A549 (cell line): ENCODE data around the gene HLA-E. TPM values are rescaled to one million over a fixed set of nuclear protein-coding genes. Genes with fewer than 3 reads are reported as not detected.

Experiments
- ATAC-seq, 2 experiments: fragments of 200-7000 bp in 1 of 2; fragments of >200 bp in 1 of 2; cut with Nextera tagmentation in 1 of 2; cut with Tn5 transposase in 1 of 2; 3 replicates each; pipeline versions ENCODE4 v1.8.0 to v1.9.1; 2018 to 2020; ENCODE audit warnings: mild to moderate bottlenecking in 1 of 2, moderate library complexity in 1 of 2
- CTCF ChIA-PET: fragments of 300-600 bp; sonication (Branson Sonifier 250); formaldehyde crosslinking; extraction: SDS; loops from one replicate; lab custom pipeline; 2021; ENCODE audit warnings: antibody characterized with exemption, inconsistent platforms; lab: Yijun Ruan, JAX
- POLR2A ChIA-PET: fragments of 350-600 bp; formaldehyde crosslinking; extraction: SDS; loops from one replicate; lab custom pipeline; 2021; ENCODE audit warnings: antibody characterized with exemption, inconsistent platforms; lab: Yijun Ruan, JAX
- DNase-seq, 2 experiments: peaks; one replicate each; pipeline versions ENCODE4 v3.0.0 to v3.0.0-alpha.2; 2011 to 2016; ENCODE audit warnings: low read depth in 1 of 2, low spot score in 1 of 2
- FAIRE-seq: peaks from 2 replicates; lab custom pipeline; 2011; peaks lifted over from hg19 to GRCh38; lab: Jason Lieb, UNC
- H3K27ac ChIP-seq, 2 experiments: fragments of >200 bp; sonication (Bioruptor Twin); formaldehyde crosslinking; 3 replicates each; pipeline ENCODE4 v1.5.1; 2016 to 2017
- H3K4me1 ChIP-seq: fragments of >200 bp; sonication (Bioruptor Twin); formaldehyde crosslinking; 3 replicates; pipeline ENCODE4 v1.6.1; 2016
- H3K4me2 ChIP-seq: fragments of >200 bp; sonication (Bioruptor Twin); formaldehyde crosslinking; 3 replicates; pipeline ENCODE4 v1.6.1; 2016
- H3K4me3 ChIP-seq: fragments of >200 bp; sonication (Bioruptor Twin); formaldehyde crosslinking; 3 replicates; pipeline ENCODE4 v1.5.1; 2016
- H3K9me3 ChIP-seq: fragments of >200 bp; sonication (Bioruptor Twin); formaldehyde crosslinking; 3 replicates; pipeline ENCODE4 v1.6.1; 2016
- BHLHE40 ChIP-seq: IDR thresholded peaks from 2 replicates; pipeline ENCODE4 v1.6.1; 2012; ENCODE audit warnings: low read depth, low read length, inconsistent platforms
- CBX2 ChIP-seq: fragments of 200-600 bp; sonication (generic); IDR thresholded peaks from 2 replicates; pipeline ENCODE4 v1.6.1; 2016; ENCODE audit warnings: low read depth, mild to moderate bottlenecking, borderline replicate concordance
- EP300 ChIP-seq, 2 experiments: fragments of >200 bp; sonication (Bioruptor Twin); formaldehyde crosslinking; IDR thresholded peaks; 2 replicates in 1 of 2; 3 replicates in 1 of 2; pipeline ENCODE4 v1.6.1; 2016 to 2017
- ESRRA ChIP-seq: fragments of 150-350 bp; IDR thresholded peaks from 2 replicates; pipeline ENCODE4 v1.6.1; 2014; ENCODE audit warnings: mild to moderate bottlenecking, low read length, borderline replicate concordance
- HOXA7 ChIP-seq: fragments of 250-450 bp; sonication (Bioruptor Pico); IDR thresholded peaks from 2 replicates; pipeline ENCODE4 v1.5.0; 2020; ENCODE audit warnings: mild to moderate bottlenecking, moderate library complexity
- HOXB13 ChIP-seq: fragments of 250-450 bp; sonication (Bioruptor Pico); IDR thresholded peaks from 2 replicates; pipeline ENCODE4 v1.5.0; 2020; ENCODE audit warnings: low read depth, mild to moderate bottlenecking, moderate library complexity
- MAFK ChIP-seq: fragments of 450-650 bp; IDR thresholded peaks from 2 replicates; pipeline ENCODE4 v1.6.1; 2014; ENCODE audit not compliant: partially characterized antibody
- MAZ ChIP-seq: fragments of 150-350 bp; IDR thresholded peaks from 2 replicates; pipeline ENCODE4 v1.6.1; 2014; ENCODE audit warnings: antibody characterized with exemption, low read depth, low read length, borderline replicate concordance
- POLR2AphosphoS2 ChIP-seq: conservative IDR thresholded peaks from 2 replicates; pipeline ENCODE4 v1.6.1; 2012; ENCODE audit warnings: low read length, improper control_type of control experiment, inconsistent platforms
- RFX5 ChIP-seq: fragments of 450-650 bp; IDR thresholded peaks from 2 replicates; pipeline ENCODE4 v1.7.1; 2014; ENCODE audit warnings: antibody characterized with exemption, mild to moderate bottlenecking, moderate library complexity
- SREBF2 ChIP-seq: fragments of 450-650 bp; IDR thresholded peaks from 2 replicates; pipeline ENCODE4 v1.6.1; 2014; ENCODE audit warnings: mild to moderate bottlenecking, moderate library complexity
- TP53 ChIP-seq: fragments of 250-450 bp; sonication (Bioruptor Pico); IDR thresholded peaks from 2 replicates; pipeline ENCODE4 v1.5.0; 2021; ENCODE audit warnings: mild to moderate bottlenecking, moderate library complexity
- ZNF302 ChIP-seq: fragments of 250-450 bp; sonication (Bioruptor Pico); IDR thresholded peaks from 2 replicates; pipeline ENCODE4 v1.9.0; 2021; ENCODE audit warnings: inconsistent platforms, mild to moderate bottlenecking, moderate library complexity
- ZSCAN20 ChIP-seq: fragments of 250-450 bp; sonication (Bioruptor Pico); IDR thresholded peaks from 2 replicates; pipeline ENCODE4 v1.8.0; 2022; ENCODE audit warnings: mild to moderate bottlenecking, moderate library complexity
- WGBS: methylation state at CpG from one replicate; pipeline ENCODE4 v1.1.6; 2017; ENCODE audit errors: missing lambda C conversion rate; 5-methylcytosine and 5-hydroxymethylcytosine counted together
- polyA plus RNA-seq, 4 experiments: library from polyadenylated mRNA; depleted of rRNA in 3 of 4; stranded (reverse); fragments of >200 nt; fragmentation: RNase III in 1 of 4; extraction: RNeasy Plus Mini Kit Qiagen cat#74134 plus additional on column Dnase treatment in 1 of 4; gene quantifications; 2 replicates in 3 of 4; 3 replicates in 1 of 4; pipeline ENCODE4 v1.2.3, GENCODE V29; 2011 to 2017
- TF ChIP-seq, protein P1 (sequence below): IDR thresholded peaks from 2 replicates; pipeline ENCODE4 v1.6.1; 2012; ENCODE audit warnings: low read depth, borderline replicate concordance
- TF ChIP-seq, protein P2 (sequence below): IDR thresholded peaks from 2 replicates; pipeline ENCODE4 v1.6.1; 2012
- TF ChIP-seq, protein P3 (sequence below): fragments of 200-600 bp; sonication (generic); IDR thresholded peaks from 2 replicates; pipeline ENCODE4 v1.6.1; 2016; ENCODE audit warnings: antibody characterized with exemption, mild to moderate bottlenecking, moderate library complexity
- TF ChIP-seq, protein P4 (sequence below): fragments of 150-350 bp; IDR thresholded peaks from 2 replicates; pipeline ENCODE4 v1.6.1; 2014; ENCODE audit warnings: low read depth, mild to moderate bottlenecking, low read length
- TF ChIP-seq, protein P5 (sequence below): fragments of 450-650 bp; IDR thresholded peaks from 2 replicates; pipeline ENCODE4 v1.6.1; 2014; ENCODE audit warnings: antibody characterized with exemption
- TF ChIP-seq, protein P6 (sequence below): fragments of >200 bp; sonication (Bioruptor Twin); formaldehyde crosslinking; IDR thresholded peaks from 2 replicates; pipeline ENCODE4 v1.6.1; 2016

Gene HLA-E
- polyA plus RNA-seq, 2 of the 4 experiments (the other 2 are of a cell fraction): 38.3 to 40.3 TPM

DNA sequence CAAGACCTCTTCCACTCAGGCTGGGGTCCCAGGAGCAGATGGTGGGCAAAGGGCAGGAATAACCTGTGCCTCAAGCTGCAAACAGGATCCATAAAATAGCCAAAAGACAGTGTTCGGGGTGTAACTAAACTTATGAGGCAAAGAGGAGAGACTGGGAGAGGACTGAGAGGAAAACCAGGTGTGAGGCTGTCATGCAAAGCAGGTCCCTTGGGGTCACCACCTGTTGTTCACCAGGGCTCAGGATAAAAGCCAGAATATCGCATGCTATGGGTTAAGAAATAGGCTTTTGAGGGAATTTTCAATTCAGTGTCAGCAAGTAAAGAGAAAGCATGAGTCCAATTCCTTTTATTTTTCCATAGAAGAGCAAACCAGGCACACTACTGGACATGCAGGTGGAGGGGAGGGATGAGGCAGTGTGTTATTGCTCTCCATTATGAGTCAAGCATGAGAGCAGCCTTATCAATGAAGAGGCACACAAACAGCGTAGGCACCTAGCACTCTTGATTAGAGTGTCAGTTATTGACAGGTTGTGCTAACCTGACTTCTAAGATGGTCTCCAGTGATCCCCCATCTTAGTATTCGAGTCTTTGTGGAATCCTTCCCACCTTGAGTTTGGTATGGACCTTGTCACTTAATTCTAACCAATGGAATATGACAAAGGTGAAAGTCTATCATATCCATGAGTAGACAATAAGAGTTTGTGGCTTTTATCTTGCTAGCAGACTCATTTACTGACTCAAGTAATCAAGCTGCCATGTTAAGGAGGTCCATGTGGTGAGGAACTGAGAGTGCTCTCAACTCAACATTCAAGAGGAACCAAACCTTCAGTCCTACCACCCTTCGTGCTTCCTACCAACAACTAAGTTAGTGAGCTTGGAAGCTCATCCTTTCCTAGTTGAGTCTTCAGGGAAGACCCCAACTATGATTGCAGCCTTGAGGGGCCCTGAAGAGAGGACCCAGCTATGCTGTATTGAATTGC is 18.8 kb downstream of the HLA-E start:
- no peaks in the 10 kb centered on the region for H3K4me1 ChIP-seq
- WGBS: 51% methylated on average over 5 of the region's 5 CpGs
- no peak overlapping the region for H3K4me2 ChIP-seq
- H3K4me3 ChIP-seq: no peak overlapping the region
- no peak for FAIRE-seq
- CTCF ChIA-PET: interaction anchor here (0.9 to 2.5 kb wide), 4 partner anchors 15 to 37 kb away, joined by 3 to 8 read pairs (median 5); no protein-coding TSS in a partner anchor
- ATAC-seq: no peak
- TF ChIP-seq, protein P1, sequence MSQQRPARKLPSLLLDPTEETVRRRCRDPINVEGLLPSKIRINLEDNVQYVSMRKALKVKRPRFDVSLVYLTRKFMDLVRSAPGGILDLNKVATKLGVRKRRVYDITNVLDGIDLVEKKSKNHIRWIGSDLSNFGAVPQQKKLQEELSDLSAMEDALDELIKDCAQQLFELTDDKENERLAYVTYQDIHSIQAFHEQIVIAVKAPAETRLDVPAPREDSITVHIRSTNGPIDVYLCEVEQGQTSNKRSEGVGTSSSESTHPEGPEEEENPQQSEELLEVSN: no peak
- no peak for TF ChIP-seq CBX2
- TF ChIP-seq, protein P2, sequence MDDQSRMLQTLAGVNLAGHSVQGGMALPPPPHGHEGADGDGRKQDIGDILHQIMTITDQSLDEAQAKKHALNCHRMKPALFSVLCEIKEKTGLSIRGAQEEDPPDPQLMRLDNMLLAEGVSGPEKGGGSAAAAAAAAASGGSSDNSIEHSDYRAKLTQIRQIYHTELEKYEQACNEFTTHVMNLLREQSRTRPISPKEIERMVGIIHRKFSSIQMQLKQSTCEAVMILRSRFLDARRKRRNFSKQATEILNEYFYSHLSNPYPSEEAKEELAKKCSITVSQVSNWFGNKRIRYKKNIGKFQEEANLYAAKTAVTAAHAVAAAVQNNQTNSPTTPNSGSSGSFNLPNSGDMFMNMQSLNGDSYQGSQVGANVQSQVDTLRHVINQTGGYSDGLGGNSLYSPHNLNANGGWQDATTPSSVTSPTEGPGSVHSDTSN: no peak
- no peak for TF ChIP-seq ZNF302 (CRISPR knock-in tag)
- no peak for TF ChIP-seq MAZ
- no peak for TF ChIP-seq MAFK
- TF ChIP-seq ZSCAN20 (CRISPR knock-in tag): no peak
- no peak for TF ChIP-seq POLR2AphosphoS2
- TF ChIP-seq TP53: no peak
- no peak for TF ChIP-seq SREBF2
- POLR2A ChIA-PET: no interaction called here
- no peaks in the 10 kb centered on the region for H3K9me3 ChIP-seq
- DNase-seq: no peak
- H3K27ac ChIP-seq: no peak overlapping the region

DNA sequence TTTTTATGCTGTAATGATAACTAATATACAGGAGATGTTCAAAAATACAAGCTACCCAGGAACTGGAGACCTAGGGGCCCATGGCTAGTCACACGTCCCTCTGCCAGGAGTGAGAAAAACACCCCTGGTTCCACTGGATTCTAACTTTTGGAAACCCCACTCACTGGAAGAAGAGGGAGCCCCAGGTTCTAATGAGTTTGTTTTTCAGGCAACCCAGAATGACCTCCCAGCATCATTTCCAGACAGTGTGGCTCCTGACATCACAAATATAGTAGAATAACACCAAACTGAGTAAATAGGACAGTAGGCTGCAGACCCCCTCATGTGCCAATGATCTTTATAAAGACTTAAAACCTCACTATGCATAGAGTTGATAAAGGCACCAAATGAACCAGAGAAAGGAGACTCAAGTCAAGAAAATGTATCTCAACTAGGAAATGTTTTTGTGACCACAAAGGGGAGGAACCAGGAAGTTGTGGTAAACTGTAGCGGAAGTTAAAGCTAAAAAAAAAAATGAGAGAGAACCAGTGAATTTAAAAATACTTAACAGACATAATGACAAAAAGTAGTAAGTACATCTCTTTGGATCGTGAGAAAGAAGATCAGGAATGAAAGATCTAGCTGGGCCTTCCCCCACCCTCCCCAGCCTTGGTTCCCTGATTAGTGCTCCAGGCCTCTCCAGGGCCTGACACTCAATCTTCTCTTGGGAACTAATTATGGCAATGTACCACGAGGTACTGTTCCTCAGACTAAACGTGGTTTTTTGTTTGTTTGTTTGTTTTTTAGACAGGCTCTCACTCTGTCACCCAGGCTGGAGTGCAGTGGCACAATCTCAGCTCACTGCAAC is 19.8 kb downstream of the HLA-E start:
- no peak overlapping the region for H3K4me2 ChIP-seq
- TF ChIP-seq BHLHE40 (no peak), EP300 (IDR thresholded peaks at IDR 0.05) (no peak)
- ChIA-PET CTCF (interaction anchor here (0.9 to 2.5 kb wide), 5 partner anchors 16 to 36 kb away, joined by 3 to 8 read pairs (median 4); no protein-coding TSS in a partner anchor), POLR2A (no interaction called here)
- H3K9me3 ChIP-seq: no peaks in the 10 kb centered on the region
- H3K27ac ChIP-seq: no peak overlapping the region
- FAIRE-seq: no peak
- no peak for DNase-seq
- no peaks in the 10 kb centered on the region for H3K4me1 ChIP-seq
- H3K4me3 ChIP-seq: no peak overlapping the region
- no peak for ATAC-seq
- WGBS: 36% methylated on average over 5 of the region's 5 CpGs

DNA sequence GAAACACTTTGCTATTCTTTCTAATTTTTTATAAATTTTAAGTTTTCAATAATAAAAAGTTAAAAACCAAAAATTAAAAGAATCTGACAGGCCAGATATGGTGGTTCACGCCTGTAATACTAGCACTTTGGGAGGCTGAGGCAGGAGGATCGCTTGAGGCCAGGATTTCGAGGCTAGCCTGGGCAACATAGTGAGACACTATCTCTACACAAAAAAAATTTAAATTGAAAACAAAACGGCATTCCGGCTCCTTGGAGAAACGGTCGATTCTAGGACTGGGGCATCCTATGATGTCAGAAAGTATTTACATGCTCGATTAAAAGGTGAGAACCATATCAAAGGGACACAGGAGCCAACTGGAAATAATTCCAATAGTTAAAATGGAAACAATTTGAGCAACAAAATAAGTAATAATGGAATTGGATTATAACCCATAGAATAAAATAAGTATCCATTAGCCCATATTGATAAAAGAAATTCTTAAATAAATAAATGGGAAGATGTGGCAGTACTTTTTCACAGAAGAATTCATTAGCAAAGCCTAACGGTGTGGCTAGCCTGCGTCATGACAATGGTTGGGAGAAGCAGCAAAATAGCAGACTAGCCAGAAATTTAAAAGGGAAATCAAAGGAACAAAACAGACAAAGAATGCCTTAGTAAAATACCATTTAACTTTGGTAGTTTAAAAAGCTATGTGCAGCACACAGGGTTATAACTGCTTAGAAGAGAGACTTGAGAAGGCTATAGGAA is 21.3 kb downstream of the HLA-E start:
- ATAC-seq: no peak
- no peak overlapping the region for H3K27ac ChIP-seq
- H3K4me1 ChIP-seq: no peaks in the 10 kb centered on the region
- no peak for DNase-seq
- no peak for FAIRE-seq
- POLR2A ChIA-PET: no interaction called here
- CTCF ChIA-PET: interaction anchor here (0.8 to 2.4 kb wide), 5 partner anchors 10 to 43 kb away, joined by 3 to 7 read pairs (median 4); no protein-coding TSS in a partner anchor
- H3K4me2 ChIP-seq: no peak overlapping the region
- WGBS: 60% methylated on average over 10 of the region's 10 CpGs
- no peak overlapping the region for H3K4me3 ChIP-seq
- H3K9me3 ChIP-seq: no peaks in the 10 kb centered on the region
- TF ChIP-seq HOXA7 (no peak), ESRRA (no peak), HOXB13 (CRISPR knock-in tag) (no peak), RFX5 (no peak)
- TF ChIP-seq, protein P3, sequence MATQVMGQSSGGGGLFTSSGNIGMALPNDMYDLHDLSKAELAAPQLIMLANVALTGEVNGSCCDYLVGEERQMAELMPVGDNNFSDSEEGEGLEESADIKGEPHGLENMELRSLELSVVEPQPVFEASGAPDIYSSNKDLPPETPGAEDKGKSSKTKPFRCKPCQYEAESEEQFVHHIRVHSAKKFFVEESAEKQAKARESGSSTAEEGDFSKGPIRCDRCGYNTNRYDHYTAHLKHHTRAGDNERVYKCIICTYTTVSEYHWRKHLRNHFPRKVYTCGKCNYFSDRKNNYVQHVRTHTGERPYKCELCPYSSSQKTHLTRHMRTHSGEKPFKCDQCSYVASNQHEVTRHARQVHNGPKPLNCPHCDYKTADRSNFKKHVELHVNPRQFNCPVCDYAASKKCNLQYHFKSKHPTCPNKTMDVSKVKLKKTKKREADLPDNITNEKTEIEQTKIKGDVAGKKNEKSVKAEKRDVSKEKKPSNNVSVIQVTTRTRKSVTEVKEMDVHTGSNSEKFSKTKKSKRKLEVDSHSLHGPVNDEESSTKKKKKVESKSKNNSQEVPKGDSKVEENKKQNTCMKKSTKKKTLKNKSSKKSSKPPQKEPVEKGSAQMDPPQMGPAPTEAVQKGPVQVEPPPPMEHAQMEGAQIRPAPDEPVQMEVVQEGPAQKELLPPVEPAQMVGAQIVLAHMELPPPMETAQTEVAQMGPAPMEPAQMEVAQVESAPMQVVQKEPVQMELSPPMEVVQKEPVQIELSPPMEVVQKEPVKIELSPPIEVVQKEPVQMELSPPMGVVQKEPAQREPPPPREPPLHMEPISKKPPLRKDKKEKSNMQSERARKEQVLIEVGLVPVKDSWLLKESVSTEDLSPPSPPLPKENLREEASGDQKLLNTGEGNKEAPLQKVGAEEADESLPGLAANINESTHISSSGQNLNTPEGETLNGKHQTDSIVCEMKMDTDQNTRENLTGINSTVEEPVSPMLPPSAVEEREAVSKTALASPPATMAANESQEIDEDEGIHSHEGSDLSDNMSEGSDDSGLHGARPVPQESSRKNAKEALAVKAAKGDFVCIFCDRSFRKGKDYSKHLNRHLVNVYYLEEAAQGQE: no peak
- TF ChIP-seq, protein P4, sequence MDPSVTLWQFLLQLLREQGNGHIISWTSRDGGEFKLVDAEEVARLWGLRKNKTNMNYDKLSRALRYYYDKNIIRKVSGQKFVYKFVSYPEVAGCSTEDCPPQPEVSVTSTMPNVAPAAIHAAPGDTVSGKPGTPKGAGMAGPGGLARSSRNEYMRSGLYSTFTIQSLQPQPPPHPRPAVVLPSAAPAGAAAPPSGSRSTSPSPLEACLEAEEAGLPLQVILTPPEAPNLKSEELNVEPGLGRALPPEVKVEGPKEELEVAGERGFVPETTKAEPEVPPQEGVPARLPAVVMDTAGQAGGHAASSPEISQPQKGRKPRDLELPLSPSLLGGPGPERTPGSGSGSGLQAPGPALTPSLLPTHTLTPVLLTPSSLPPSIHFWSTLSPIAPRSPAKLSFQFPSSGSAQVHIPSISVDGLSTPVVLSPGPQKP: no peak
- TF ChIP-seq, protein P5, sequence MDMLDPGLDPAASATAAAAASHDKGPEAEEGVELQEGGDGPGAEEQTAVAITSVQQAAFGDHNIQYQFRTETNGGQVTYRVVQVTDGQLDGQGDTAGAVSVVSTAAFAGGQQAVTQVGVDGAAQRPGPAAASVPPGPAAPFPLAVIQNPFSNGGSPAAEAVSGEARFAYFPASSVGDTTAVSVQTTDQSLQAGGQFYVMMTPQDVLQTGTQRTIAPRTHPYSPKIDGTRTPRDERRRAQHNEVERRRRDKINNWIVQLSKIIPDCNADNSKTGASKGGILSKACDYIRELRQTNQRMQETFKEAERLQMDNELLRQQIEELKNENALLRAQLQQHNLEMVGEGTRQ: no peak
- TF ChIP-seq, protein P6, sequence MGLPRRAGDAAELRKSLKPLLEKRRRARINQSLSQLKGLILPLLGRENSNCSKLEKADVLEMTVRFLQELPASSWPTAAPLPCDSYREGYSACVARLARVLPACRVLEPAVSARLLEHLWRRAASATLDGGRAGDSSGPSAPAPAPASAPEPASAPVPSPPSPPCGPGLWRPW: no peak
